Osteoblast (primary cell): ENCODE data around the gene JADE2. TPM values are rescaled to one million over a fixed set of nuclear protein-coding genes. Genes with fewer than 3 reads are reported as not detected.

Source experiments
- DNase-seq: peaks from one replicate; pipeline ENCODE4 v3.0.0; 2011; ENCODE audit warnings: low spot score, mixed read lengths; ENCODE audit not compliant: insufficient read length; ENCODE audit errors: missing footprints
- H2AFZ ChIP-seq: 2 replicates; pipeline ENCODE4 v1.6.0; 2011; ENCODE audit warnings: mild to moderate bottlenecking, low read length
- H3K27ac ChIP-seq: 2 replicates; pipeline ENCODE4 v1.5.1; 2011; ENCODE audit warnings: mild to moderate bottlenecking, low read depth, low read length, moderate library complexity
- H3K27me3 ChIP-seq: 2 replicates; pipeline ENCODE4 v1.6.0; 2012; ENCODE audit warnings: mild to moderate bottlenecking, control low read depth, inconsistent platforms, low read length, moderate library complexity; ENCODE audit not compliant: insufficient read depth
- H3K36me3 ChIP-seq: 2 replicates; pipeline ENCODE4 v1.5.1; 2011; ENCODE audit warnings: mild to moderate bottlenecking, low read length, control low read depth, moderate library complexity; ENCODE audit not compliant: insufficient read depth
- H3K4me1 ChIP-seq: 2 replicates; pipeline ENCODE4 v1.5.1; 2011; ENCODE audit warnings: mild to moderate bottlenecking, low read length, control low read depth, moderate library complexity; ENCODE audit not compliant: insufficient read depth
- H3K4me2 ChIP-seq: 2 replicates; pipeline ENCODE4 v1.6.0; 2011; ENCODE audit warnings: mild to moderate bottlenecking, low read length; ENCODE audit not compliant: insufficient read depth
- H3K4me3 ChIP-seq: fragments of 200-600 bp; sonication (generic); 3 replicates; pipeline ENCODE4 v1.5.1; 2012; ENCODE audit warnings: mild to moderate bottlenecking, low read length, inconsistent platforms; ENCODE audit not compliant: insufficient read depth
- H3K79me2 ChIP-seq: 2 replicates; pipeline ENCODE4 v1.6.0; 2012; ENCODE audit warnings: mild to moderate bottlenecking, low read length, control low read depth, inconsistent platforms; ENCODE audit not compliant: insufficient read depth
- H3K9me3 ChIP-seq: 2 replicates; pipeline ENCODE4 v1.5.1; 2011; ENCODE audit warnings: low read depth, low read length, control low read depth
- H4K20me1 ChIP-seq: 2 replicates; pipeline ENCODE4 v1.6.0; 2012; ENCODE audit warnings: mild to moderate bottlenecking, low read length, control low read depth; ENCODE audit not compliant: insufficient read depth
- CTCF ChIP-seq: IDR thresholded peaks from 2 replicates; pipeline ENCODE4 v1.5.1; 2011; ENCODE audit warnings: mild to moderate bottlenecking, low read depth, low read length, moderate library complexity; ENCODE audit errors: extremely low read depth
- total RNA-seq: library from RNA; depleted of rRNA; stranded (reverse); fragments of >200 nt; gene quantifications from 2 replicates; pipeline ENCODE4 v1.2.3, GENCODE V29; 2012

JADE2 gene
- total RNA-seq, 1 donor = 26.8 TPM

DNA sequence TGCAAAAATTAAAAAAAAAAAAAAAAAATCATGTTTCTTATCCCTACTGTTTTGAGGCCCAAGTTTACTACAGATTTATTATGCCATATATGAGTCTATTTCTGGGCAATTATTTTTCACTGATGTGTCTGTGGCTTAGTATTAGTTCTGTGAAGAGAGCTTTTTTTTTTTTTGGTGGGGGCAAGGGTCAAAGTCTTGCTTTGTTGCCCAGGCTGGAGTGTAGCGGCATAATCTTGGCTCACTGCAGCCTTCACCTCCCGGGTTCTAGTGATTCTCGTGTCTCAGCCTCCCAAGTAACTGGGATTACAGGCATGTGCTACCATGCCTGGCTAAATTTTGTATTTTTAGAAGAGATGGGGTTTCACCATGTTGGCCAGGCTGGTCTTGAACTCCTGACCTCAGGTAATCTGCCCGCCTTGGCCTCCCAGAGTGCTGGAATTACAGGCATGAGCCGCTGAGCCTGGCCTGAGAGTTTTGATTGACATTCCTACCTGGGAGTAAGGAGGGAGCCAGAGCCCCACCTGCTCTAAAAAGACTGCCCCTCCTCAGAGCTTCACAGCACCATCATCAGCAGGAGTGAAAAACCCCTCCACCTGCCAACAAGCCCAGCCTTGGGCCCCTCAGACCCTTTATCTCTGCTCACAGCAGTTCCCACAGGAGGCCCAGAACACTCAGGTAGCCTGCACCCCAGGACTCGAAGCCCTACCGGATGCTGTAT lies 36.1 kb upstream of the JADE2 start:
- TF ChIP-seq CTCF = no peak
- H3K4me3 ChIP-seq = no peak overlapping the region
- no peaks in the 10 kb centered on the region for H3K4me1 ChIP-seq
- no peak for DNase-seq
- H3K9me3 ChIP-seq = no peaks in the 10 kb centered on the region
- no peak overlapping the region for H2AFZ ChIP-seq
- no peaks in the 10 kb centered on the region for H4K20me1 ChIP-seq
- H3K27me3 ChIP-seq = no peaks in the 10 kb centered on the region
- H3K79me2 ChIP-seq = no peaks in the 10 kb centered on the region
- H3K4me2 ChIP-seq = no peak overlapping the region
- H3K36me3 ChIP-seq = no peaks in the 10 kb centered on the region
- no peak overlapping the region for H3K27ac ChIP-seq

DNA sequence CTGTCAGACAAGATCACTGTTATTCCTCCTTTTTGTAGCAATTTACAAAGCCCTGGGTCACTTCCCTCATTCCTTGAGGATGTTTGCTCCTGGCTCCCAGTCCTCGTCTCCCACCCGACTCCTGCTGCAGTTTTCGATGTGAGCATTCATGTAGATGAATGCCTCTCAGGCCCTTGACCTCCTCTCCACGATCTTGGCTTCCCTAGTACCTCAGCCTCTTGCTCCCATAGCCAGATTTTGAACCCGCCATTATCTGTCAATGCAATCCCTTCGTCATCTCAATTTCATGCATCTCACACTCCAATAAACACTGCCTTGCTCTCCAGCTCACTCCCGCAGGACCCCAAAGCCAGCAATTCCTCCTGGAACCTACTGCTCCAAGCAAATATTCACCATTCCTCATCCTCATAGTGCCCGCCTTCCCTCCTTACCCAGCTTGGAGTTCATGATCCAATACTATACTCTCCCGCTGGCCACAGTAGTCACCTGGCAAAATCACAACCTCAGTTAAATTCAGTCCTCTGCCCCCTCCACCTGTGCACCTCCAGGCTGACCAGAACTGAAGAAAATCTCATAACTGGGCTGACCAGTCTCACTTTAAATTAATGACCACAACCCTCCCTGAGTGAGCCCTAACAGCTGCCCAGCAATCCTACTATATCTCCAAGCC lies 35.1 kb upstream of the JADE2 start:
- Histone ChIP-seq H3K36me3 (no peaks in the 10 kb centered on the region), H3K4me2 (no peak overlapping the region), H3K4me3 (no peak overlapping the region), H3K79me2 (no peaks in the 10 kb centered on the region), H3K27ac (no peak overlapping the region), H4K20me1 (no peaks in the 10 kb centered on the region), H3K9me3 (no peaks in the 10 kb centered on the region), H3K27me3 (no peaks in the 10 kb centered on the region), H3K4me1 (no peaks in the 10 kb centered on the region), H2AFZ (no peak overlapping the region)
- TF ChIP-seq CTCF = no peak
- no peak for DNase-seq

DNA sequence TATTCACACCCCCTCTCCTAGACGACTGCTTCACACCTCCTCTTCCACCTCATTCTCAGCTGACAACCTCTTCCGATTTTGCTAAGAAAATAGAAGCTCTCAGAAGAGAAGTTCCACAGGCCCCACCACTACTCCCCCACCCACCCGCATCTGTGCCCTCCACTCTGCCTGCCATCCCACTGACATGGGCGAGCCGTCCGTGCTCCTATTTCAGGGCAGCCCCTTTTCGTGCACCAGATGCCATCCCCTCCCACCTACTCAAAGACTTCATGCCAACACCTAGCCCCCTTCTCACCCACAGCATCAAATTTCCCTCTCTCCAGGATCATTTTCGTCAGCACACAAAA lies 34.6 kb upstream of the JADE2 start:
- Histone ChIP-seq H3K4me1 (no peaks in the 10 kb centered on the region), H2AFZ (no peak overlapping the region), H3K9me3 (no peaks in the 10 kb centered on the region), H3K4me3 (no peak overlapping the region), H3K36me3 (no peaks in the 10 kb centered on the region), H3K4me2 (no peak overlapping the region), H3K27ac (no peak overlapping the region), H3K79me2 (no peaks in the 10 kb centered on the region), H4K20me1 (no peaks in the 10 kb centered on the region), H3K27me3 (no peaks in the 10 kb centered on the region)
- no peak for DNase-seq
- no peak for TF ChIP-seq CTCF

DNA sequence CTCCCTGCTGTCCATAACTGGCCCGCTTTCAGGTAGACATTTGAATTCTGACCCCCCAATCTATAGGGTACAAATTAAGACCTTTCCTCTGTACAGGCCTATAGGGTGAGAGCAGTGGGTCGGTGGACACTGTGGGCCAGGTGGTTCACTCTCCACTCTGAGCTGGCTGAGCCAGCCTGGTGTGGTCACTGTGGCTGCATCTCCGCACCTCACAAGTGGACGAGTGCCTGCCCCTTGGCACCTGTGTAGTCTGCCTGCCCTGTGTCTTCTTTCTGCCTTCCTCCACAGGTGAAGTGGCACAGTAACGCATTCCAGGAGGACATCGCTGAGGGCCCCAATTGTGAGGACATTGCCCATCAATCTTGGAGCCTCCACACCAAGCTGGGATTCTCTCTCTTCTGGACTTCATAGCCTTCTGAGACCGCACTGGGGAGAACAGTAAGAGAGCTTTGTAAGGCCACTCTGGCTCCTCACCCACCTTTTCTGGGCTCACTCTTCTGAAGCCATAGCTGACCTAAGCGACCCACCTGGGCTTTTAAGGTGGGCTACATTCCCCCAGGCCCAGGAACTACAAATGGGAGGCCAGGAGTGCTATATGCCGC lies 33.5 kb upstream of the JADE2 start:
- Histone ChIP-seq H3K27ac (no peak overlapping the region), H3K4me3 (no peak overlapping the region), H3K27me3 (no peaks in the 10 kb centered on the region), H4K20me1 (no peaks in the 10 kb centered on the region), H3K9me3 (no peaks in the 10 kb centered on the region), H2AFZ (no peak overlapping the region), H3K79me2 (no peaks in the 10 kb centered on the region), H3K4me1 (no peaks in the 10 kb centered on the region), H3K36me3 (no peaks in the 10 kb centered on the region), H3K4me2 (no peak overlapping the region)
- TF ChIP-seq CTCF = no peak
- no peak for DNase-seq
